ENCODE data around the gene PAF1.

DNA sequence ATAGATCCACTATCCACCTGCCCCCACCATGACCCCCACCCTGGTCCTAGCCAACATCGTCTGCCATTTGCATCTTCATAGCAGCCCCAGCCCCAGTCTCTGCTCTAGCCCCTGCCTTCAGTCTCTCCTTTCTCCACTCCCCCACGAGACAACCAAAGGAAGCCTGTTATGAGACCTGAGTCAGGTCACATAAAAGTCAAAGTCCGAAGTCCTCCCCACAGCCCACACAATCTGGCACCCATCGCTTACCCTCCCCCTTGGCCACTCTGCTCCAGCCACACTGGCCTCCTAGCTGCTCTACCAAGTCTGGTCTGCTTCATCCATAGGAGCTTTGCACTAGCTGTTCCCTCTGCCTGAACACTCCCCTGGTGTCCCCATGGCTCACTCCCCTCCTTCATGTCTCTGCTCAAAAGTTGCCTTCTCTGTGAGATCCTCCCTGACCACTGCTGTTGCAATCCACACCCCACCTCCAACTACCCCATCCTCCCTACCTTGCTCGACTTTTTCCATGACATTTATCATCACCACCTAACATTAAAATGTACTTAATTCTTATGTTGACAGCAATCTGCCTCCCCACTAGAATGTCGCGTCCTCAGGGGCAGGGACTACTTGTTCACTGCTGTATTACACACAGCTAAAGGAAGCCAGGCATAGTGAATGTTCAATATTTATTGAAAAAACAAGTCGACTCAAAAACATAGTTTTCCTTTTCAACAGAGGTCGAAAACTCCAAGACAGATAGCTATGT is 20.4 kb upstream of the PAF1 start:
- TF ChIP-seq, protein P1, sequence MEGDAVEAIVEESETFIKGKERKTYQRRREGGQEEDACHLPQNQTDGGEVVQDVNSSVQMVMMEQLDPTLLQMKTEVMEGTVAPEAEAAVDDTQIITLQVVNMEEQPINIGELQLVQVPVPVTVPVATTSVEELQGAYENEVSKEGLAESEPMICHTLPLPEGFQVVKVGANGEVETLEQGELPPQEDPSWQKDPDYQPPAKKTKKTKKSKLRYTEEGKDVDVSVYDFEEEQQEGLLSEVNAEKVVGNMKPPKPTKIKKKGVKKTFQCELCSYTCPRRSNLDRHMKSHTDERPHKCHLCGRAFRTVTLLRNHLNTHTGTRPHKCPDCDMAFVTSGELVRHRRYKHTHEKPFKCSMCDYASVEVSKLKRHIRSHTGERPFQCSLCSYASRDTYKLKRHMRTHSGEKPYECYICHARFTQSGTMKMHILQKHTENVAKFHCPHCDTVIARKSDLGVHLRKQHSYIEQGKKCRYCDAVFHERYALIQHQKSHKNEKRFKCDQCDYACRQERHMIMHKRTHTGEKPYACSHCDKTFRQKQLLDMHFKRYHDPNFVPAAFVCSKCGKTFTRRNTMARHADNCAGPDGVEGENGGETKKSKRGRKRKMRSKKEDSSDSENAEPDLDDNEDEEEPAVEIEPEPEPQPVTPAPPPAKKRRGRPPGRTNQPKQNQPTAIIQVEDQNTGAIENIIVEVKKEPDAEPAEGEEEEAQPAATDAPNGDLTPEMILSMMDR (IDR thresholded peaks at IDR 0.05 in 2 of 3, conservative IDR thresholded peaks at IDR 0.05 in 1 of 3; ENCODE audit: borderline replicate concordance in 1 of 3, insufficient read depth in 1 of 3, low read depth in 2 of 3, low read length in 2 of 3), result no peak
- TF ChIP-seq SIN3A (IDR thresholded peaks at IDR 0.05; ENCODE audit: low read depth) (no peak), FOSL1 (IDR thresholded peaks at IDR 0.05; ENCODE audit: low read depth) (no peak), EZH2 (IDR thresholded peaks at IDR 0.05) (no peak), YY1 (IDR thresholded peaks at IDR 0.05; ENCODE audit: extremely low read depth, insufficient replicate concordance, low read depth, low read length) (no peak)
